OCI-LY1 (cell line): ENCODE results near the gene CEMIP.

Experiments used
- CTCF ChIP-seq: fragments of 200-600 bp; sonication (generic), shearing (Covaris generic); IDR thresholded peaks from 2 replicates; pipeline ENCODE4 v1.5.1; 2017; ENCODE audit warnings: mild to moderate bottlenecking, antibody characterized with exemption, low read length, moderate library complexity, mixed read lengths
- EZH2 ChIP-seq: fragments of 200-600 bp; sonication (generic), shearing (Covaris generic); IDR thresholded peaks from 2 replicates; pipeline ENCODE4 v1.8.0; 2017; ENCODE audit warnings: borderline replicate concordance, mixed run types, mild to moderate bottlenecking, antibody characterized with exemption, low read length, moderate library complexity, mixed read lengths

GRCh38 chr15:80918196-80918783 lies 139.1 kb downstream of the CEMIP start:
- no peak for TF ChIP-seq EZH2
- TF ChIP-seq CTCF, result no peak
